ENCODE results near the gene TECPR1. TPM values are rescaled to one million over a fixed set of nuclear protein-coding genes. Genes with fewer than 3 reads are reported as not detected.

Gene TECPR1
- total RNA-seq, 1 donor from 2014 or later: 16.1 TPM

GRCh38 chr7:98205162-98205845, 46.7 kb downstream of the TECPR1 start:
- intact Hi-C loops (cut with DNase I): no loop called here
- no peak for ATAC-seq (ENCODE audit: poor library complexity)

GRCh38 chr7:98204670-98205069, 47.4 kb downstream of the TECPR1 start:
- intact Hi-C loops (cut with DNase I): no loop called here
- DNase-seq (no peak), ATAC-seq (ENCODE audit: poor library complexity) (no peak)

More at GRCh38 chr7:98205162-98205845, 46.7 kb downstream of the TECPR1 start:
- no peak for DNase-seq

GRCh38 chr7:98203964-98204605, 47.9 kb downstream of the TECPR1 start:
- intact Hi-C loops (cut with DNase I): no loop called here
- ATAC-seq (ENCODE audit: poor library complexity) (no peak), DNase-seq (no peak)

GRCh38 chr7:98203261-98203963, 48.6 kb downstream of the TECPR1 start:
- DNase-seq: no peak

GRCh38 chr7:98202367-98203195, 49.5 kb downstream of the TECPR1 start:
- intact Hi-C loops (cut with DNase I): no loop called here
- DNase-seq (no peak), ATAC-seq (ENCODE audit: poor library complexity) (no peak)

More at GRCh38 chr7:98203261-98203963, 48.6 kb downstream of the TECPR1 start:
- ATAC-seq (ENCODE audit: poor library complexity): no peak
- intact Hi-C loops (cut with DNase I): no loop called here

GRCh38 chr7:98200364-98200763, 51.7 kb downstream of the TECPR1 start:
- intact Hi-C loops (cut with DNase I): no loop called here
- ATAC-seq (ENCODE audit: poor library complexity): no peak
- no peak for DNase-seq

GRCh38 chr7:98199131-98199530, 52.9 kb downstream of the TECPR1 start:
- no peak for ATAC-seq (ENCODE audit: poor library complexity)
- intact Hi-C loops (cut with DNase I): no loop called here
- DNase-seq: no peak

- intact Hi-C loops (cut with DNase I): no loop called here
- no peak for DNase-seq
- no peak for ATAC-seq (ENCODE audit: poor library complexity)
Measured at GRCh38 chr7:98196706-98197605, 55.1 kb downstream of the TECPR1 start.

- intact Hi-C loops (cut with DNase I): no loop called here
- ATAC-seq (ENCODE audit: poor library complexity): no peak
- DNase-seq: no peak
Measured at GRCh38 chr7:98194672-98195457, 57.2 kb downstream of the TECPR1 start.

GRCh38 chr7:98194186-98194585, 57.8 kb downstream of the TECPR1 start:
- intact Hi-C loops (cut with DNase I): no loop called here
- no peak for DNase-seq
- no peak for ATAC-seq (ENCODE audit: poor library complexity)

- intact Hi-C loops (cut with DNase I): no loop called here
- ATAC-seq (ENCODE audit: poor library complexity) (no peak), DNase-seq (no peak)
Measured at GRCh38 chr7:98193474-98194180, 58.4 kb downstream of the TECPR1 start.

GRCh38 chr7:98192781-98193457, 59.1 kb downstream of the TECPR1 start:
- DNase-seq (no peak), ATAC-seq (ENCODE audit: poor library complexity) (no peak)
- intact Hi-C loops (cut with DNase I): no loop called here

GRCh38 chr7:98191668-98192431, 60.2 kb downstream of the TECPR1 start:
- no peak for DNase-seq
- intact Hi-C loops (cut with DNase I): no loop called here
- no peak for ATAC-seq (ENCODE audit: poor library complexity)

- no peak for ATAC-seq (ENCODE audit: poor library complexity)
- no peak for DNase-seq
- intact Hi-C loops (cut with DNase I): no loop called here
Measured at GRCh38 chr7:98189559-98189958, 62.5 kb downstream of the TECPR1 start.

- no peak for DNase-seq
- intact Hi-C loops (cut with DNase I): no loop called here
- no peak for ATAC-seq (ENCODE audit: poor library complexity)
Measured at GRCh38 chr7:98187138-98187502, 64.9 kb downstream of the TECPR1 start.

Data from Right ventricle myocardium superior (tissue), 1 donor.